ENCODE measurements around the gene MTUS2. TPM values are rescaled to one million over a fixed set of nuclear protein-coding genes. Genes with fewer than 3 reads are reported as not detected.

The MTUS2 gene
- total RNA-seq, 4 donors from 2014 or later, result 0.16 to 0.75 (median 0.24) TPM

GRCh38 chr13:28864544-28864943 lies 44.4 kb downstream of the MTUS2 start:
- Histone ChIP-seq H3K4me1 (no peaks in the 10 kb centered on the region), H3K4me3 (no peak overlapping the region), H3K9me3 (no peaks in the 10 kb centered on the region), H3K27ac (no peak overlapping the region), H3K27me3 (no peaks in the 10 kb centered on the region), H3K36me3 (no peaks in the 10 kb centered on the region)
- DNase-seq, result no peak
- intact Hi-C loops (cut with DNase I; ENCODE audit: low total_unique reads) (no loop called here), in situ Hi-C loops (cut with MboI; ENCODE audit: low pct_ligation_motif_present in 1 of 4, low pct_unique_long_range_greater_than_20kb in 1 of 4, low sequenced_read_pairs in 3 of 4) (no loop called here)
- 0% methylated on average over 1 of the region's 1 CpG; no CpG with 5 or more reads in 1 of the 2 donors for WGBS, 2 donors (ENCODE audit: low coverage in 1 of 2)
- TF ChIP-seq POLR2AphosphoS5 (IDR thresholded peaks at IDR 0.05), result no peak
- no peak for TF ChIP-seq CTCF (IDR thresholded peaks at IDR 0.05)
- TF ChIP-seq EP300 (IDR thresholded peaks at IDR 0.05; ENCODE audit: low read depth), result no peak
- no peak for TF ChIP-seq POLR2A (IDR thresholded peaks at IDR 0.05)

GRCh38 chr13:28865149-28865744 lies 45.1 kb downstream of the MTUS2 start:
- DNase-seq, result no peak
- TF ChIP-seq EP300 (IDR thresholded peaks at IDR 0.05; ENCODE audit: low read depth) (no peak), POLR2AphosphoS5 (IDR thresholded peaks at IDR 0.05) (no peak), POLR2A (IDR thresholded peaks at IDR 0.05) (no peak)
- Histone ChIP-seq H3K4me3 (no peak overlapping the region), H3K27ac (no peak overlapping the region), H3K4me1 (no peaks in the 10 kb centered on the region), H3K27me3 (no peaks in the 10 kb centered on the region), H3K9me3 (no peaks in the 10 kb centered on the region), H3K36me3 (no peaks in the 10 kb centered on the region)
- in situ Hi-C loops (cut with MboI; ENCODE audit: low pct_ligation_motif_present in 1 of 4, low pct_unique_long_range_greater_than_20kb in 1 of 4, low sequenced_read_pairs in 3 of 4) (no loop called here), intact Hi-C loops (cut with DNase I; ENCODE audit: low total_unique reads) (no loop called here)
- 71 to 81% methylated on average over 3 to 5 of the region's 5 CpGs for WGBS, 2 donors (ENCODE audit: low coverage in 1 of 2)

- WGBS, 2 donors (ENCODE audit: low coverage in 1 of 2), result 70 to 79% methylated on average over 3 to 7 of the region's 7 CpGs
- no peaks in the 10 kb centered on the region for H3K27me3 ChIP-seq
- intact Hi-C loops (cut with DNase I; ENCODE audit: low total_unique reads), result no loop called here
- in situ Hi-C loops (cut with MboI; ENCODE audit: low pct_ligation_motif_present in 1 of 4, low pct_unique_long_range_greater_than_20kb in 1 of 4, low sequenced_read_pairs in 3 of 4), result no loop called here
- H3K4me1 ChIP-seq, result no peaks in the 10 kb centered on the region
- no peak for DNase-seq
- no peak overlapping the region for H3K27ac ChIP-seq
- no peaks in the 10 kb centered on the region for H3K9me3 ChIP-seq
- no peaks in the 10 kb centered on the region for H3K36me3 ChIP-seq
- H3K4me3 ChIP-seq, result no peak overlapping the region
- TF ChIP-seq CTCF (IDR thresholded peaks at IDR 0.05), result no peak
- no peak for TF ChIP-seq EP300 (IDR thresholded peaks at IDR 0.05; ENCODE audit: low read depth)
- TF ChIP-seq POLR2A (IDR thresholded peaks at IDR 0.05), result no peak
- TF ChIP-seq POLR2AphosphoS5 (IDR thresholded peaks at IDR 0.05), result no peak
Observed at GRCh38 chr13:28865951-28866350, 45.8 kb downstream of the MTUS2 start.

GRCh38 chr13:28866932-28867331 lies 46.8 kb downstream of the MTUS2 start:
- no peak for DNase-seq
- Histone ChIP-seq H3K4me1 (no peaks in the 10 kb centered on the region), H3K36me3 (no peaks in the 10 kb centered on the region), H3K9me3 (no peaks in the 10 kb centered on the region), H3K27me3 (no peaks in the 10 kb centered on the region), H3K4me3 (no peak overlapping the region), H3K27ac (no peak overlapping the region)
- intact Hi-C loops (cut with DNase I; ENCODE audit: low total_unique reads) (no loop called here), in situ Hi-C loops (cut with MboI; ENCODE audit: low pct_ligation_motif_present in 1 of 4, low pct_unique_long_range_greater_than_20kb in 1 of 4, low sequenced_read_pairs in 3 of 4) (no loop called here)
- WGBS, 2 donors (ENCODE audit: low coverage in 1 of 2), result 86 to 92% methylated on average over 1 of the region's 1 CpG
- TF ChIP-seq EP300 (IDR thresholded peaks at IDR 0.05; ENCODE audit: low read depth) (no peak), POLR2A (IDR thresholded peaks at IDR 0.05) (no peak), POLR2AphosphoS5 (IDR thresholded peaks at IDR 0.05) (no peak), CTCF (IDR thresholded peaks at IDR 0.05) (no peak)

- Histone ChIP-seq H3K4me3 (no peak overlapping the region), H3K36me3 (no peaks in the 10 kb centered on the region), H3K27me3 (no peaks in the 10 kb centered on the region), H3K4me1 (no peaks in the 10 kb centered on the region), H3K9me3 (peaks cover 0 to 3% of the 10 kb centered on the region in 2 donors), H3K27ac (no peak overlapping the region)
- DNase-seq, result no peak
- WGBS, 2 donors (ENCODE audit: low coverage in 1 of 2), result 36% methylated on average over 1 of the region's 1 CpG; no CpG with 5 or more reads in 1 of the 2 donors
- intact Hi-C loops (cut with DNase I; ENCODE audit: low total_unique reads) (no loop called here), in situ Hi-C loops (cut with MboI; ENCODE audit: low pct_ligation_motif_present in 1 of 4, low pct_unique_long_range_greater_than_20kb in 1 of 4, low sequenced_read_pairs in 3 of 4) (no loop called here)
- TF ChIP-seq POLR2A (IDR thresholded peaks at IDR 0.05) (no peak), CTCF (IDR thresholded peaks at IDR 0.05) (no peak), POLR2AphosphoS5 (IDR thresholded peaks at IDR 0.05) (no peak), EP300 (IDR thresholded peaks at IDR 0.05; ENCODE audit: low read depth) (no peak)
Observed at GRCh38 chr13:28867564-28867963, 47.4 kb downstream of the MTUS2 start.
